Ascending aorta (tissue), 2 donors: ENCODE results near the gene CACNA2D3. TPM values are rescaled to one million over a fixed set of nuclear protein-coding genes. Genes with fewer than 3 reads are reported as not detected.

Experiments used
- DNase-seq, 2 donors: peaks; one replicate each; pipeline ENCODE4 v3.0.0-alpha.2; 2019; ENCODE audit warnings: low spot score in 2 of 2
- H3K27ac ChIP-seq, 2 donors: fragments of 200-600 bp; sonication (generic); one replicate each; pipeline ENCODE4 v1.5.1; 2016 to 2017; ENCODE audit warnings: mild to moderate bottlenecking in 1 of 2
- H3K27me3 ChIP-seq: fragments of 200-600 bp; sonication (generic); one replicate; pipeline ENCODE4 v1.5.1; 2017
- H3K36me3 ChIP-seq, 2 donors: fragments of 200-600 bp; sonication (generic); one replicate each; pipeline ENCODE4 v1.5.1; 2016
- H3K4me1 ChIP-seq, 2 donors: fragments of 200-600 bp; sonication (generic); one replicate each; pipeline ENCODE4 v1.5.1; 2016 to 2017; ENCODE audit warnings: mild to moderate bottlenecking in 1 of 2
- H3K4me3 ChIP-seq, 2 donors: fragments of 200-600 bp; sonication (generic); one replicate each; pipeline ENCODE4 v1.5.1; 2016 to 2017; ENCODE audit warnings: mild to moderate bottlenecking in 1 of 2
- H3K9me3 ChIP-seq, 2 donors: fragments of 200-600 bp; sonication (generic); one replicate each; pipeline ENCODE4 v1.5.1; 2016
- intact Hi-C: fragments of 100-400 bp; cut with DNase I; formaldehyde crosslinking; loops from one replicate; pipeline ENCODE4 v1.15.1; 2023
- total RNA-seq: library from RNA; depleted of rRNA; stranded (reverse); fragments of >200 nt; gene quantifications from one replicate; pipeline ENCODE4 v1.1.0, GENCODE V29; 2016
- TF ChIP-seq, protein P1 (sequence below), 3 experiments: fragments of 200-600 bp in 2 of 3; fragments of 450-650 bp in 1 of 3; sonication (generic) in 2 of 3; IDR thresholded peaks; one replicate each; pipeline ENCODE4 v1.5.1; 2016 to 2019; ENCODE audit warnings: antibody characterized with exemption in 3 of 3, mild to moderate bottlenecking in 1 of 3, moderate library complexity in 1 of 3

The CACNA2D3 gene
- total RNA-seq, 1 donor from 2014 or later: not detected

- intact Hi-C loops: no loop called here
- Histone ChIP-seq H3K36me3 (no peaks in the 10 kb centered on the region), H3K27me3 (no peaks in the 10 kb centered on the region), H3K4me1 (no peaks in the 10 kb centered on the region), H3K9me3 (no peaks in the 10 kb centered on the region), H3K4me3 (no peak overlapping the region), H3K27ac (no peak overlapping the region)
- DNase-seq: no peak
- TF ChIP-seq, protein P1, sequence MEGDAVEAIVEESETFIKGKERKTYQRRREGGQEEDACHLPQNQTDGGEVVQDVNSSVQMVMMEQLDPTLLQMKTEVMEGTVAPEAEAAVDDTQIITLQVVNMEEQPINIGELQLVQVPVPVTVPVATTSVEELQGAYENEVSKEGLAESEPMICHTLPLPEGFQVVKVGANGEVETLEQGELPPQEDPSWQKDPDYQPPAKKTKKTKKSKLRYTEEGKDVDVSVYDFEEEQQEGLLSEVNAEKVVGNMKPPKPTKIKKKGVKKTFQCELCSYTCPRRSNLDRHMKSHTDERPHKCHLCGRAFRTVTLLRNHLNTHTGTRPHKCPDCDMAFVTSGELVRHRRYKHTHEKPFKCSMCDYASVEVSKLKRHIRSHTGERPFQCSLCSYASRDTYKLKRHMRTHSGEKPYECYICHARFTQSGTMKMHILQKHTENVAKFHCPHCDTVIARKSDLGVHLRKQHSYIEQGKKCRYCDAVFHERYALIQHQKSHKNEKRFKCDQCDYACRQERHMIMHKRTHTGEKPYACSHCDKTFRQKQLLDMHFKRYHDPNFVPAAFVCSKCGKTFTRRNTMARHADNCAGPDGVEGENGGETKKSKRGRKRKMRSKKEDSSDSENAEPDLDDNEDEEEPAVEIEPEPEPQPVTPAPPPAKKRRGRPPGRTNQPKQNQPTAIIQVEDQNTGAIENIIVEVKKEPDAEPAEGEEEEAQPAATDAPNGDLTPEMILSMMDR (IDR thresholded peaks at IDR 0.05): no peak
These were observed 8.8 kb downstream of the CACNA2D3 start for GRCh38 chr3:54131026-54131605.

DNA sequence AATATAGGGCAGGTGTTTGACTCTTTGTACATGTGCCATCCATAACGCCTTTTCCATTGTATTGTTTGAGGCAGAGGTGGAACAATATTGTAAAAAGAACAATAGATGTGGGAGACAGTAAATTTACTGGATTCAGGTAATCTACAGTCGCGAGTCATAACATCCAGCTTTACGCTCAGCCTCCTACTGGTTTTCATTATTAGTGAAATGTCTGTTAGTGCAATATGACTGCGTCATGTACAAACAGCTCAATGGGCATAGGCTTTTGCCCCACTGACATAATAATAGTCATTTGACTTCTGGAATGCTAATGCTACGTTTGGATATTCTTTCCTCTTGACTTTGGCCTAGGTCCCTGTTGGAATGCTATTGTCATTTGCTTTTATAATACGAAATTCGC is 9.5 kb downstream of the CACNA2D3 start:
- TF ChIP-seq, protein P1 (IDR thresholded peaks at IDR 0.05): no peak
- intact Hi-C loops: no loop called here
- DNase-seq: no peak

DNA sequence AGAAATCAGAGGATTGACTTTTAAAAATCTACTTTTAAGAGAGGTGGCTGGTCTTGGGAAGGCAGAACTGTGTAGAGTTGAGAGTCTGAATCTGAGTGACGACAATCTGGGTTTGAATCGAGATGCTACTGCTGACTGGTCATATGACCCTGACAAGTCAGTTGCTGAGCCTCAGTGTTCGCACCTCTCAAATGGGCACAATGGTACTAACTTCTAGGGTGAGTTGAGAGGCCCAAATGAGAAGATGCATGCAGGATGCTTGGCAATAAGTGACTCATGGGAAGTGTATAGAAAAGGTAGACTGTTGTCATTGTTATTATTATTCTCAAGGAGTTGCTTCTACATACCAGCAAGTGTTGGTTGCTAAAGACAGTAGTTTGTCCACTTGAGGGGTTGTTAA is 10.3 kb downstream of the CACNA2D3 start:
- H3K27ac ChIP-seq: no peak overlapping the region
- H3K4me3 ChIP-seq: no peak overlapping the region
- no peaks in the 10 kb centered on the region for H3K36me3 ChIP-seq
- H3K9me3 ChIP-seq: no peaks in the 10 kb centered on the region
- no peak for DNase-seq
- intact Hi-C loops: no loop called here
- TF ChIP-seq, protein P1 (IDR thresholded peaks at IDR 0.05): no peak
- H3K27me3 ChIP-seq: no peaks in the 10 kb centered on the region
- no peaks in the 10 kb centered on the region for H3K4me1 ChIP-seq

More for the DNA sequence above, 9.5 kb downstream of the CACNA2D3 start:
- Histone ChIP-seq H3K9me3 (no peaks in the 10 kb centered on the region), H3K4me1 (no peaks in the 10 kb centered on the region), H3K27me3 (no peaks in the 10 kb centered on the region), H3K4me3 (no peak overlapping the region), H3K27ac (no peak overlapping the region), H3K36me3 (no peaks in the 10 kb centered on the region)

DNA sequence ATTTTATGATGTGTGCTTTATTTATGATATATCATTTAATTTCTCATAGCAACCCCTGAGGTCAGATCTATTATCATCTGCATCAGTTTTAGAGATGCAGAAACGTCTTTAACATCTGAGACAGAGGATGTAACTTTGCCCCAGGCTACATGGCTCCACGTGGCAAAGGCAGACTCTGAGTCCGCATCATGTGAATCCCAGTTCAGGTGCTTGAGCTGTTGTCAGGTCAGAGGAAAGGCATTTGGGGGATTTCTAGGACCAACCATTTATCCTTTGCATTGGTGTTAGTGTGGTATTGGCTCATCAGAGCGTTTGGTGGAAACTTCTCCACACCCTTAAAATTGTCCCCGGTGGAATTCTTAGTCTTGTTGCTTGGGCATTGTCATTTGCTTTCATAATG is 10.8 kb downstream of the CACNA2D3 start:
- no peak overlapping the region for H3K4me3 ChIP-seq
- H3K36me3 ChIP-seq: no peaks in the 10 kb centered on the region
- no peaks in the 10 kb centered on the region for H3K27me3 ChIP-seq
- no peak overlapping the region for H3K27ac ChIP-seq
- no peaks in the 10 kb centered on the region for H3K4me1 ChIP-seq
- TF ChIP-seq, protein P1 (IDR thresholded peaks at IDR 0.05): no peak
- no peak for DNase-seq
- intact Hi-C loops: no loop called here
- H3K9me3 ChIP-seq: no peaks in the 10 kb centered on the region

DNA sequence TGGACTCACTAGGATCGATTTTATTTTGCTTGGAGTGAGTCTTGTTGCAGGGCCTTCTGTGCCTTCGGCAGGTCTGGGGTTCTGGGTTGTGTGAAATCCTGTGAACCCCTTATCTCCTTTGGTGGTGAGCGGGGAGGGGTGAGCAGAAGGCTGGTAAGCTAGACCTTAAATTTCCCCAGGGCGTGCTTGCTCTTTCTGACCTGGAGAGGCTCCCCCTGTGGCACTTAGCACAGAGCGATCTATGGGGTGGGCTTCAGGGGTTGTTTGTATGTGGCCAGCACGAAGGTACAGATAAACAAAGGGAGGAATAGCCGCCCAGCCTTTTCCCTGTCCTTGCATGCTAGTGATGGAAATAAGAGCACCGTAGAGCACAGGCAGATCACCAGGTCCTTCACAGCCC is 11.8 kb downstream of the CACNA2D3 start:
- Histone ChIP-seq H3K4me3 (no peak overlapping the region), H3K27me3 (no peaks in the 10 kb centered on the region), H3K9me3 (no peaks in the 10 kb centered on the region), H3K27ac (no peak overlapping the region), H3K4me1 (no peaks in the 10 kb centered on the region), H3K36me3 (no peaks in the 10 kb centered on the region)
- DNase-seq: no peak
- TF ChIP-seq, protein P1 (IDR thresholded peaks at IDR 0.05): no peak
- intact Hi-C loops: no loop called here

- no peak for DNase-seq
- Histone ChIP-seq H3K36me3 (no peaks in the 10 kb centered on the region), H3K27me3 (no peaks in the 10 kb centered on the region), H3K9me3 (no peaks in the 10 kb centered on the region), H3K27ac (no peak overlapping the region), H3K4me1 (no peaks in the 10 kb centered on the region), H3K4me3 (no peak overlapping the region)
- intact Hi-C loops: no loop called here
- TF ChIP-seq, protein P1 (IDR thresholded peaks at IDR 0.05): no peak
These were observed 12.4 kb downstream of the CACNA2D3 start for GRCh38 chr3:54134713-54135112.
